ENCODE results near the gene ECSIT. TPM values are rescaled to one million over a fixed set of nuclear protein-coding genes. Genes with fewer than 3 reads are reported as not detected.
"Not testable (repeated sequence)": the region's sequence is repeated elsewhere in the genome, so short reads cannot be mapped to it uniquely, and the experiment has no call there.

The ECSIT gene, protein sequence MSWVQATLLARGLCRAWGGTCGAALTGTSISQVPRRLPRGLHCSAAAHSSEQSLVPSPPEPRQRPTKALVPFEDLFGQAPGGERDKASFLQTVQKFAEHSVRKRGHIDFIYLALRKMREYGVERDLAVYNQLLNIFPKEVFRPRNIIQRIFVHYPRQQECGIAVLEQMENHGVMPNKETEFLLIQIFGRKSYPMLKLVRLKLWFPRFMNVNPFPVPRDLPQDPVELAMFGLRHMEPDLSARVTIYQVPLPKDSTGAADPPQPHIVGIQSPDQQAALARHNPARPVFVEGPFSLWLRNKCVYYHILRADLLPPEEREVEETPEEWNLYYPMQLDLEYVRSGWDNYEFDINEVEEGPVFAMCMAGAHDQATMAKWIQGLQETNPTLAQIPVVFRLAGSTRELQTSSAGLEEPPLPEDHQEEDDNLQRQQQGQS
- 10 to 100 TPM; 37.3 to 50.9 (median 38.2) TPM for polyA plus RNA-seq (ENCODE audit: insufficient read length in 4 of 4)

- DNase-seq (ENCODE audit: low read depth in 4 of 4, low spot score in 3 of 4), result peak; percentile 90 to 96 (median 94)
Observed at GRCh38 chr19:11528551-11529341, at the start of gene ECSIT. Gene ECSIT, minus strand, starts transcription at chr19:11529134. Its CDS starts 9,964 bp downstream, at chr19:11519170.

- no peak for DNase-seq (ENCODE audit: low read depth in 4 of 4, low spot score in 3 of 4)
Observed at GRCh38 chr19:11577451-11578257, 48.7 kb upstream of the ECSIT start, which contains the start of gene ACP5. Gene ACP5, minus strand, starts transcription at chr19:11577645. Its CDS starts 328 bp downstream, at chr19:11577317.

DNA sequence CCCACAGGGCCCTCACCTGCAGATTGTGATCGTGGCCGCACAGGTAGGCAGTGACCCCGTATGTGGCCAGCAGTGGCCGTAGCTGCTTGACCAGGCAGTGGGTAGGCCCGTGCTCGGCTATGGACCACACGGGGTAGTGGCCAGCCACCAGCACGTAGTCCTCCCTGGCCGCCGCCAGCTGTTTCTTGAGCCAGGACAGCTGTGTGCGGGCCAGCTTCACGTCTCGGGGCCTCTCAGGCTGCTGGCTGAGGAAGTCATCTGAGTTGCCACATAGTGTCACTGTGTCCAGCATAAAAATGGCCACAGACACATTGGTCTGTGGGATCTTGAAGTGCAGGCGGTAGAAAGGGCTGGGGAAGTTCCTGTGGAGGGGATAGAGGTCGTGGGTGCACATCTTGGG is 47.3 kb upstream of the ECSIT start:
- DNase-seq (ENCODE audit: low read depth in 4 of 4, low spot score in 3 of 4), result no peak

- no peak for DNase-seq (ENCODE audit: low read depth in 4 of 4, low spot score in 3 of 4)
Observed at GRCh38 chr19:11574689-11575088, 45.8 kb upstream of the ECSIT start.

DNA sequence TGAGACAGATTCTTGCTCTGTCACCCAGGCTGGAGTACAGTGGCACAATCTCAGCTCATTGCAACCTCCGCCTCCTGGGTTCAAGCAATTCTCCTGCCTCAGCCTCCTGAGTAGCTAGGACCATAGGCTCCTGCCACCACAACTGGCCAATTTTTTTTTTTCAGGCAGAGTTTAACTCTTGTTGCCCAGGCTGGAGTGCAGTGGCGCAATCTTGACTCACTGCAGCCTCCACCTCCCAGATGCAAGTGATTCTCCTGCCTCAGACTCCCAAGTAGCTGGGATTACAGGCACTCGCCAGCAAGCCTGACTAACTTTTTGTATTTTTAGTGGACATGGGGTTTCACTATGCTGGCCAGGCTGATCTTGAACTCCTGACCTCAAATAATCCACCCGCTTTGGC is 44.8 kb upstream of the ECSIT start:
- DNase-seq (ENCODE audit: low read depth in 4 of 4, low spot score in 3 of 4), result not testable (repeated sequence)

DNA sequence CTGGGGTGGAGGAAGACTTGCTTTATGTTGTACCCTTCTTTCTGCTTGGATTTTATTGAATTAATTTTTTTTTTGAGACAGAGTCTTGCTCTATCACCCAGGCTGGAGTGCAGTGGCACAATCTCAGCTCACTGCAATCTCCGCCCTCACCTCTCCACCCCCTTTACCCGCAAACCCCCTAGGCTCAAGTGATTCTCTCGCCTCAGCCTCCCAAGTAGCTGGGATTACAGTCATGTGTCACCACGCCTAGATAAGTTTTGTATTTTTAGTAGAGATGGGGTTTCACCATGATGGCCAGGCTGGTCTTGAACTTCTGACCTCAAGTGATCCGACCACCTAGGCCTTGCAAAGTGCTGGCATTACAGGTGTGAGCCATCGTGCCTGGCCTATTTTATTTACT is 44.4 kb upstream of the ECSIT start:
- DNase-seq (ENCODE audit: low read depth in 4 of 4, low spot score in 3 of 4), result not testable (repeated sequence)

DNA sequence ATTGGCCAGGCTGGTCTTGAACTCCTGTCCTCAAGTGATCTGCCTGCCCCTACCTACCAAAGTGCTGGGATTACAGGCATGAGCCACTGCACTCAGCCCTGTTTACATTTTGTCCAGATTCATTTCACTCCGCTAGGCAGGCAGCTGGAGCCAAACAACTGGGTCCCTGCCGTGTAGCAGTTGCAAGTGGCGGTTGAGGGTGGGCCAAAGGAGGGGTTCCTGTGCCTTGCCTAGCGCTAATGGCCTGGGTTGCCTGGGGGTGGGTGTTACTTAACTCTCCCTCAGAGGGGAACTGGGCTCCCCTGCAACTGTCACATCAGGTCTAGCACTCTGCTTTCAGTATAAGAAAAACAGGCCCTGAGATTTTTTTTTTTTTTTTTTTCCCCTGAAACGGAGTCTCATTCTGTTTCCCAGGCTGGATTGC is 41.1 kb upstream of the ECSIT start:
- no peak for DNase-seq (ENCODE audit: low read depth in 4 of 4, low spot score in 3 of 4)

- DNase-seq (ENCODE audit: low read depth in 4 of 4, low spot score in 3 of 4), result no peak
Observed at GRCh38 chr19:11566164-11566563, 37.2 kb upstream of the ECSIT start.

DNA sequence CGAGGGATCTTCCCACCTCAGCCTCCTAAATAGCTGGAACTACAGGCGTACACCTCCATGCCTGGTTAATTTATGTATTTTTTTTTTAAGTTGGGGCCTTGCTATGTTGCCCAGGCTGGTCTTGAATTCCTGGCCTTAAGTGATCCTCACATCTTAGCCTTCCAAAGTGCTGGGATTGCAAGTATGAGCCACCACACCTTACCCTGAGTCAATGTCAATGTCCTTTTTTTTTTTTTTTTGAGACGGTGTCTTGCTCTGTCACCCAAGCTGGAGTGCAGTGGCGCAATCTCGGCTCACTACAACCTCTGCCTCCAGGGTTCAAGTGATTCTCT is 36.7 kb upstream of the ECSIT start:
- DNase-seq (ENCODE audit: low read depth in 4 of 4, low spot score in 3 of 4), result not testable (repeated sequence)

DNA sequence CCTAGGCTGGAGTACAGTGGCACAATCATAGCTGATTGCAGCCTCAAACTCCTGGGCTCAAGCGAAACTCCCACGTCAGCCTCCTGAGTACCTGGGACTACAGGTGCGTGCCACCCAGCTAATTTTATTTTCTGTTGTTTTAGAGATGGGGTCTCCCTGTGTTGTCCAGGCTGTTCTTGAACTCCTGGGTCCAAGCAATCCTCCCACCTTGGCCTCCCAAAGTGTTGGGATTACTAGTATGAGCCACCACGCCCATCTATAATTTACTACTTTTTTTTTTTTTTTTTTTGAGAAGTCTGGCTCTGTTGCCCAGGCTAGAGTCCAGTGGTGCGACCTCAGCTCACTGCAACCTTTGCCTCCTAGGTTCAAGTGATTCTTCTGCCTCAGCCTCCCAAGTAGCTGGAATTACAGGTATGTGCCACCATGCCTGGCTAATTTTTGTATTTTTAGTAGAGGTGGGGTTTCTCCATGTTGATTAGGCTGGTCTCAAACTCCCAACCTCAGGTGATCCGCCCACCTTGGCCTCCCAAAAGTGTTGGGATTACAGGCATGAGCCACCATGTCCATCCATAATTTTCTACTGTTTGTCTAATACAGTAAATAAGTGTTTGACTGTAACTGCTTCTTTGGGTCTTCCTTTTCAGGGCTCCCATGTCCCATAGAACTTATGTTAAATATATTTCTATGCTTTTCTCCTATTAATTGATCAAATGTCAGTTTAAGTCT is 35.3 kb upstream of the ECSIT start:
- DNase-seq (ENCODE audit: low read depth in 4 of 4, low spot score in 3 of 4), result not testable (repeated sequence)

DNA sequence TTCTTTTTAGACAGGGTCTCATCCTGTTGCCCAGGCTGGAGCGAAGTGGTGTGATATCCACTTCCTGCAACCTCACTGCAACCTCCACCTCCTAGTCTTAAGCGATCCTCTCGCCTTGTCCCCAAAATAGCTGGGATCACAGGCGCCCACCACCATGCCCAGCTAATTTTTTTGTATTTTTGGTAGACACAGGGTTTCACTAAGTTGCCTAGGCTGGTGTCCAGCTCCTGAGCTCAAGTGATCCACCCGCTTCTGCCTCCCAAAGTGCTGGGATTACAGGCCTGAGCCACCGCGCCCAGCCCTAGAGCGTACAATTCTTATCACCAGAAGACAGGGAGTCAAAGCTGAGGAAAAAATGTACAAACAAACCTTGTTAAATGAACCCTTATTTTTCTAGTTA is 34.6 kb upstream of the ECSIT start:
- no peak for DNase-seq (ENCODE audit: low read depth in 4 of 4, low spot score in 3 of 4)

DNA sequence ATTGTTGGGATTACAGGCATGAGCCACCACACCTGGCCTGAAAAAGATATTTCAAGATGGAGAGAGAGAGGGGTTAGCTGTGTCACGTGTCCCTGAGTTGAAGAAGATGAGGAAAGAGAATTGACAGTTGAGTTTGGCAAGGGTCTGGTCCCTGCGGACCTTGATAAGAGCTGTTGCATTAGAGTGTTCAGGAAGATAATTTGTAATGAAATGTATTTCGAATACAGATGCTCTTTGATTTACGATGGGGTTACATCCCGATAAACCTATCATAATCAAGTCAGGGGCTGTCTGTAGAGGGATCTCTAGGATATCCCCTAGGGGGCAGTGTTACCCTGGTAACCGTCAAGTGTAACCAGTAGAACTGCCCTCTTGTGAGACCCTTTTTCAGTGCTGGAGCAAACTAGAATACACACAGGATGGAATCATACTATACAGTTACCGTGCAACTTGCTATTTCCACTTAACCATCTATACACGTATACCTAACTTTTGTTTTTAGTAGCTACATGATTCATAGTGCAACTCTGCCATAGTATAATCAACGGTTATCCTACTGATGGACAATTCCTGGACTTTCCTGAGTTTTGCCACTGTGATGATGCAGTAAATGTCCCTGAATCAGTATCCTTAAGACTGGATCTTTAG is 31.6 kb upstream of the ECSIT start:
- peak in 1 of 4 donors; percentile 54 for DNase-seq (ENCODE audit: low read depth in 4 of 4, low spot score in 3 of 4)

DNA sequence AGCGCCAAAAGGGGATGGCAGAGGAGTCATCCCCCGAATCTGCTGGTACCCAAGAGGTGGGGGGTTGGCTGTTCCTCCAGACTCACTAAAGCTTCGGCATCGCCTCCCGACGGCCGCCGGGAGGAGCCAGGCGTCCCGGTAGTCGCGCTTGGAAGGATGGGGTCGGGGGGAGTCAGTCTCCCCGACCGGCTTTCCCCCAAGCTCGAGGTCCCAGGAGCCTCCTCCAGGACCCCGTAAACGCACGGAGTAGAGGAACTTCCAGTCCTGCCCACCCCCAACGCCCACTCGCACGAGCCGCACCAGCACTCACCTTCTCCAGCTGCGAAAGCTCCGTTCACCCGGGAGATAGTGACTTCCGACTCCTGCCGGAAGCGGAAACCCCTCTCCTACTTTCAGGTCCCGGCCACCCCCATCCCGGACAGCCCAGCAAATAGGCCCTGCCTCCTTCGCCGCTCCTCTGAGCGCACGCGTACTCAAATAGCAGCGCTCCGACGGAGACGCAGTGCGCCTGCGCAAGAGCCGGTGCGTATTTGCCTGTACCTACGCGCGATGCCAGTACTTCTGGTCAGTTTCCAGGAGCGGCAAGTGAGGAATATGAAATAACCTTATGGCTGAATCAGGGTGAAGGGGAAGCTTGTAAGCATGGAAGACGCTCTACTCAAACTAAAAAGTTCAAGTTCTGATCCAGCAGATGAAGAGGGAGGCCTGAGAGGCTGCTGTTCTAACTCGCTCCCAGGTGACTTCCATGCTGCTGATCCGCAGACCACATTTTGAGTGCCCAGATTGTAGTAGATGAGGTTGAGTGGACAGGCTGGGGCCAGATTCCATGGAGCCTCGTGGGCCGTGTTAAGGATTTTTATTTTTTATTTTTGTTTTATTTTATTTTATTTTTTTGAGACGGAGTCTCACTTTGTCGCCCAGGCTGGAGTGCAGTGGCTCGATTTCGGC is 30.2 kb upstream of the ECSIT start, which contains the start of gene ELOF1:
Gene ELOF1 (minus strand): TSS at position 350 of the 948 bp plus-strand sequence. CDS start 4,883 bp downstream, outside the sequence.
- DNase-seq (ENCODE audit: low read depth in 4 of 4, low spot score in 3 of 4), result peak; percentile 95 to 97 (median 97)

DNA sequence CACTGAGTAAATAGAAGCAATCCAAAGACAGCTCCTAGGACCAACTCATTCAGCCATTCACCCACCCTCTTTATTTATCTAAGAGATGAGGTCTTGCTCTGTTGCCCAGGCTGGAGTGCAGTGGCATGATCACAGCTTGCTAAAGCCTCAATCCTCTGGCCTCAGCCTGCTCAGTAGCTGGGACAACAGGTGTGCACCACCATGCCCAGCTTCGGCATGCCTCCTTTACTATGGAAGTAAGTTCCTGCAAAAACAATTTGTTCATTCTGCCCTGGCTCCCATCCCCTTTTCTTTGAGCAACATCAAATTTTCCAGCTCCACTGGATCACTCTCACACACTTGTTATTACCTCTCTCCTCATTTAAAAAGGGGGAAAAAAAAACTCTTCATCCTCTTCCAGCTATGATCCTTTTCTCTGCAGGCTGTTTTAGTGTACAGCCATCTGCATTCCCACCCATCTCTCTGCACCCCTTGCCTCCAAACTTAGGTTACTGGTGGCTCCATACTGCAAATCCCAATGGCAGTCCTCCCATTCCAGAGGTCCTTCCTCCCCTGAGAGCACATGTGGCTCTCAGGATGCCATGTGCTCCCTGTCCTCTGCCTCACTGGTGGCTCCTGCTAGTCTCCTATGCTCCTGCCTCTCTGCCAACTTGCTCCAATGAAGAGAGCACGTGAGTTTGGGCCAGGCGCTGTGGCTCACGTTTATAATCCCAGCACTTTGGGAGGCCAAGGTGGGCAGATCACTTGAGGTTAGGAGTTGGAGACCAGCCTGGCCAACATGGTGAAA is 27.9 kb upstream of the ECSIT start:
- no peak for DNase-seq (ENCODE audit: low read depth in 4 of 4, low spot score in 3 of 4)

DNA sequence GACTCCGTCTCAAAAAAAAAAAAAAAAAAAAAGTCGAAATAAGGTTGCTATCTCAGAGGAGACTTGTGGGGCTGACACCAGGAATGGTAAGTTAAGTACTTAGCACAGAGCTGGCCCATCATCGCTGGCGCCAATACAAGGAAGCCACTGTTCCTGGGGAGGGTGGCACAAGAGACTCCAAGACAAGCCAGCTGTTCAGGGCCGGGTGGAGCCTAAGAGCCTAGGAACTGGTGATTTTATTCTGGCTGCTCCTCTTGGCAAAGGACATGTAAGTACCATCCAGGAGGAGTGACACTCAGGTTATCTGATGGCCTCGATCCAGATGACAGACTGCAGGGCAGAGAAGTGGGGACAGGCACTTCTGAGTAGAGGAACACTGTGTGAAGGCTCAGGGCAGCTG is 26.3 kb upstream of the ECSIT start:
- no peak for DNase-seq (ENCODE audit: low read depth in 4 of 4, low spot score in 3 of 4)

- no peak for DNase-seq (ENCODE audit: low read depth in 4 of 4, low spot score in 3 of 4)
Observed at GRCh38 chr19:11554160-11554559, 25.2 kb upstream of the ECSIT start.

DNA sequence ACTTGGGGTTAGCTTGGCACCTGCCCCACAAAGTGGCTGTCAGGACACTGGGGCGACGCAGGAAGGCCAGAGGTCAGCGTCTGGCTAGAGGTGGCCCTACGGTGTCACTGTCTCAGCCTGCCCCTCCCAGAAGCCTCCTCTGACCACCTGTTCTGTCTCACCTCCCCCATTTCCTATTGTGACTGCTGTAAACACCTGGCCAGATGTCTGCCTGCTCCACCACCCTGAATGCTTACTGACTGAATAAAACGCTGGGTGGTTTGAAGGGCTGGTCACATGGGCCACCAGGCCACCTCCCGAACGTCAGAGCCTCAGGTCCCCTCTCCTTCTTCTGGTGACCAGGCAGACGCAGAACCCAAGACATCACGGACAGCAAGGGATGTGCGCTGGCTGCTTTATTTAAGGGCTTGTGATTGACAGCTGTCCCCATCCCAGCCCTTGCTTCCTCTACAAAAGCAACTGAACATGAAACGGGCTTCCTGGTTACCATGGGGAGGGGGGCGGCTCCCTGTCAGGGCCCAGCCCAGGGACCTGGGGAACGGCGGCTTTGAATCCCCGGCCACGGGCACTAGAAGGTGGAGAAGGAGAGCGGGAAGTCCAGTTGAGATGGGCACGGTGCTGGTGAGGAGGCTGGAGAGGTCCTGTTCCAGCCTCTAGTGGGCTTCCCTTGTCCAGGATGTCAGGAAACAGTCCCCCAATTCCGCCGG is 23.9 kb upstream of the ECSIT start:
- DNase-seq (ENCODE audit: low read depth in 4 of 4, low spot score in 3 of 4), result no peak
